H4 (cell line): ENCODE data around the gene SHC3. TPM values are rescaled to one million over a fixed set of nuclear protein-coding genes. Genes with fewer than 3 reads are reported as not detected.

ENCODE experiments used
- DNase-seq: peaks from one replicate; pipeline ENCODE4 v3.0.0-alpha.2; 2015; ENCODE audit warnings: low spot score
- total RNA-seq: library from RNA; depleted of rRNA; stranded (reverse); fragments of >200 nt; shearing (Covaris generic); gene quantifications from 2 replicates; pipeline ENCODE4 v1.2.3, GENCODE V29; 2014

The SHC3 gene
- total RNA-seq, 1 experiment from 2014 or later: 1.0 TPM

DNA sequence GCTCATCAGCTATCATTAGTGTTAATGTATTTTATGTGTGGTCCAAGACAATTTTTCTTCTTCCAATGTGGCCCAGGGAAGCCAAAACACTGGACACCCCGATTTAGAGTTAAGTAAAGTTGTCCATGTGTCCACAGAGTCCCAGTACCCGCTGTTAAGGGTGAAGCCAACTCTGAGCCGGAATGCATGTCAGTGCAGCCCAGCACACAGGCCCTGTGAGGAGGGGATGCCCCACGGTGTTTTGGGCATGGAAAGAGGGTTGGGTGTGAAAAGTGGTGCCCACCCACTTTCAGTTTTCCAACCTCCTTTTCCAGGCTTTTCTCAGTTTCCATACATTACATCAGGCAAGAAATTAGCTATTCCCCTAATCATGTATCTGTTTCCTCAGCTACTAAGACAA lies 24.4 kb downstream of the SHC3 start:
- DNase-seq: no peak

GRCh38 chr9:89153232-89154017 lies 25.2 kb downstream of the SHC3 start:
- peak; percentile 25 for DNase-seq

- DNase-seq: no peak
Observed at GRCh38 chr9:89149726-89150125, 28.9 kb downstream of the SHC3 start.

GRCh38 chr9:89145097-89145496 lies 33.5 kb downstream of the SHC3 start:
- DNase-seq: no peak

- DNase-seq: no peak
Observed at GRCh38 chr9:89144238-89144637, 34.4 kb downstream of the SHC3 start.

- DNase-seq: no peak
Observed at GRCh38 chr9:89143266-89143665, 35.4 kb downstream of the SHC3 start.

DNA sequence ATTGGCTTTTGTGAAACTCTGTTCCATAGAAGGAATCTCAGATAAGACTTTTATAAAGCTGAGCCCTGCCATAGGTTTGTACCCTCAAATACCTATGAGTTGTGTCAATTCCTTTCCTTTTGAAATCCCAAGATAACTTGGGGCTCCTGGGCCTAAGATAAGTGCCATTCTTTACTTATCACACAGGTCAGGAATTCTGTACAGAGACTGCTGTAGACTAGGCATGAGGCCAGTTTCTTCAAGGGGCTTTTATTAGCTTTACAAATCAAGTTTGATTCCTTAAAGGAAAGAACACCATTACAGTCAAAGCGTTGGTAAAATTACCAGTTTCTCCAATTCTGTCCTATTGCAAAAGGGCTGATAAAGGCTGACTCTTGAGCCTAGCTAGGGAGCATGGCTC lies 39.2 kb downstream of the SHC3 start:
- no peak for DNase-seq

GRCh38 chr9:89138463-89139390 lies 39.9 kb downstream of the SHC3 start:
- DNase-seq: no peak

- DNase-seq: peak; percentile 76
Observed at GRCh38 chr9:89137542-89138462, 40.8 kb downstream of the SHC3 start.

- no peak for DNase-seq
Observed at GRCh38 chr9:89135591-89136166, 42.9 kb downstream of the SHC3 start.

DNA sequence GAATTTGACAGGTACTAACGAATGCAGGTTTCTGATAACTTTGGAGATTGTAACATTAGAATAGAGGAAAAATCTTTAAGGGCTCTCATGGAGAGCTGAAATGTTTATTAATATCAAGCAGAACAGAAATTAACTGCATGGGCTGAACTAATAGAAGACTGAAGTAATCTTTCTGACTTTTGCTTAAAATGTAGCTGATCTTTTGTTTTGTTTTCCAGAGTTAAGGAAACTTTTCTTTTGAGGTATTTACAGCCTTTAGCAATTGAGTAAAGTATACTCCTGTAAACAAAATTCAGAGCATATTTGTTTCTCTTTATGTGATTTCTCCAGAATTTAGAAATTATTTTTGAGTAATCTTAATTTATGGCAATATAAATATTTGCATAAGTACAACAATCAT lies 43.9 kb downstream of the SHC3 start:
- no peak for DNase-seq

GRCh38 chr9:89122949-89123348 lies 55.7 kb downstream of the SHC3 start:
- DNase-seq: no peak

- no peak for DNase-seq
Observed at GRCh38 chr9:89120704-89121103, 57.9 kb downstream of the SHC3 start.

GRCh38 chr9:89116805-89117192 lies 61.8 kb downstream of the SHC3 start:
- DNase-seq: no peak

- peak; percentile 20 for DNase-seq
Observed at GRCh38 chr9:89116064-89116804, 62.4 kb downstream of the SHC3 start.

GRCh38 chr9:89115426-89115825 lies 63.2 kb downstream of the SHC3 start:
- DNase-seq: no peak

DNA sequence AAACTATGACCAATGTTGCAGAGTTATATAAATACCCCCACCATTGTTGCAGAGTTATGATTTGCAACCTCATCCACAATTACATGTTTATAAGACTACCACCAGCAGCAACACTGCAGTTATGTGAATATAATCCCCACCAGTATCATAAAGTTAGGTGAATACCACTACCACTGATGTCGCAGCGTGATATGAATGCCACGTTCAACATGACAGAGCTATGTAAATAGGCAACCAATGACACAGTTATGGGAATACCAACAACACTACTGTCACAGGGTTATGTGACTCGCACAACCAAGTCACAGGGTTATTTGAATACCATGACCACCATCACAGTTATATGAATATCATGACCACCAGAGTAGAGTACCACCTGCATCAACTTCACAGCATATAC lies 63.9 kb downstream of the SHC3 start:
- no peak for DNase-seq

GRCh38 chr9:89113851-89114250 lies 64.8 kb downstream of the SHC3 start:
- no peak for DNase-seq

GRCh38 chr9:89112243-89112642 lies 66.4 kb downstream of the SHC3 start:
- DNase-seq: no peak

DNA sequence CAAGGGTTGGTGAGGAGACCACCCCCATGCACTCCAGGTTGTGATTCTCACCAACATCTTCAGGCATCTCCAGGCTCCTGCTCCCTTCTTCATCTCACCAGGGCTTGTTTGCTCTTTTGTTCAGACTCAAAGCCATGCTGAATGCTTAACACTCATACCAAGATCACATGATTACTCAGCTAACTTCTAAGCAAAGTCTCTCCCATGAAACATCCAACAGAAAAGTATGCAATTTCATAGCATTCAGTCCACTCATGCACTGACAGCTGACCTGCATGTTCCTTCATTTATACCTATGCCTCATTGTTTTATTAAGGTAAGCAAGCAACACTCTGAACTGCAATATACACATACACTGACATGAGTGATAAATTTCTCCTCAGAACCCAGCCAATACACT lies 69.0 kb downstream of the SHC3 start:
- no peak for DNase-seq

GRCh38 chr9:89107406-89107805 lies 71.2 kb downstream of the SHC3 start:
- no peak for DNase-seq
